GM23338 (cell line): Measurements from ENCODE around the gene ZNF823. TPM values are rescaled to one million over a fixed set of nuclear protein-coding genes. Genes with fewer than 3 reads are reported as not detected.
"Not testable (repeated sequence)": the region's sequence is repeated elsewhere in the genome, so short reads cannot be mapped to it uniquely, and the experiment has no call there.

ENCODE experiments used
- ATAC-seq: fragments of 200-7000 bp; cut with Tn5 transposase; 3 replicates; pipeline ENCODE4 v1.9.1; 2020
- DNase-seq: peaks from one replicate; pipeline ENCODE4 v3.0.0-alpha.2; 2015; ENCODE audit warnings: low spot score
- H2AFZ ChIP-seq: fragments of 200-600 bp; sonication (generic); 2 replicates; pipeline ENCODE4 v1.8.0; 2016; ENCODE audit warnings: antibody characterized with exemption, mild to moderate bottlenecking, moderate library complexity
- H3F3A ChIP-seq: fragments of 200-600 bp; sonication (generic); replicated peaks from 2 replicates; pipeline ENCODE4 v1.8.0; 2017; ENCODE audit warnings: antibody characterized with exemption, mixed run types, low read depth
- H3K27ac ChIP-seq: fragments of 200-600 bp; sonication (generic); 2 replicates; pipeline ENCODE4 v1.6.1; 2016; ENCODE audit warnings: low read depth
- H3K27me3 ChIP-seq: fragments of 200-600 bp; sonication (generic); 2 replicates; pipeline ENCODE4 v1.8.0; 2016; ENCODE audit warnings: mild to moderate bottlenecking, mixed run types, moderate library complexity; ENCODE audit not compliant: insufficient read depth
- H3K36me3 ChIP-seq: fragments of 200-600 bp; sonication (generic); 2 replicates; pipeline ENCODE4 v1.8.0; 2016; ENCODE audit warnings: mild to moderate bottlenecking; ENCODE audit not compliant: insufficient read depth
- H3K4me1 ChIP-seq: fragments of 200-600 bp; sonication (generic); 2 replicates; pipeline ENCODE4 v1.8.0; 2016; ENCODE audit warnings: mild to moderate bottlenecking, moderate library complexity; ENCODE audit not compliant: insufficient read depth
- H3K4me2 ChIP-seq: fragments of 200-600 bp; sonication (generic); 2 replicates; pipeline ENCODE4 v1.7.1; 2017; ENCODE audit warnings: mixed run types
- H3K4me3 ChIP-seq: fragments of 200-600 bp; sonication (generic); 2 replicates; pipeline ENCODE4 v1.6.1; 2016; ENCODE audit warnings: mixed run types
- H3K79me2 ChIP-seq: fragments of 200-600 bp; sonication (generic); replicated peaks from 2 replicates; pipeline ENCODE4 v1.8.0; 2017; ENCODE audit warnings: mild to moderate bottlenecking; ENCODE audit not compliant: insufficient read depth
- H3K9me2 ChIP-seq: fragments of 200-600 bp; sonication (generic); 2 replicates; pipeline ENCODE4 v1.8.0; 2017; ENCODE audit not compliant: insufficient read depth
- H4K20me1 ChIP-seq: fragments of 200-600 bp; sonication (generic); replicated peaks from 2 replicates; pipeline ENCODE4 v1.8.0; 2017; ENCODE audit warnings: mild to moderate bottlenecking; ENCODE audit not compliant: insufficient read depth
- H3K27ac Mint-ChIP-seq: 2 replicates; pipeline ENCODE4 v1.8.0; 2020; ENCODE audit warnings: inconsistent platforms, mild to moderate bottlenecking, moderate library complexity, mixed read lengths
- H3K27me3 Mint-ChIP-seq: 3 replicates; pipeline ENCODE4 v1.8.0; 2022; ENCODE audit warnings: low read depth, mild to moderate bottlenecking, moderate library complexity, mixed read lengths, inconsistent platforms; ENCODE audit not compliant: insufficient read depth, poor library complexity
- H3K36me3 Mint-ChIP-seq: 3 replicates; pipeline ENCODE4 v1.8.0; 2021; ENCODE audit warnings: low read depth, mild to moderate bottlenecking, inconsistent platforms, moderate library complexity, mixed read lengths
- H3K4me1 Mint-ChIP-seq: 3 replicates; pipeline ENCODE4 v1.8.0; 2020; ENCODE audit warnings: mild to moderate bottlenecking, inconsistent platforms, mixed read lengths
- H3K4me3 Mint-ChIP-seq: 3 replicates; pipeline ENCODE4 v1.8.0; 2021; ENCODE audit warnings: moderate library complexity, mild to moderate bottlenecking, inconsistent platforms, mixed read lengths
- H3K9me3 Mint-ChIP-seq: 3 replicates; pipeline ENCODE4 v1.8.0; 2020; ENCODE audit warnings: moderate library complexity, mild to moderate bottlenecking, inconsistent platforms, mixed read lengths
- CREB1 ChIP-seq: fragments of 250-450 bp; sonication (Bioruptor Pico); IDR thresholded peaks from 2 replicates; pipeline ENCODE4 v1.5.0; 2020; ENCODE audit warnings: low read depth, mild to moderate bottlenecking, moderate library complexity
- ZNF114 ChIP-seq: fragments of 250-450 bp; sonication (Bioruptor Pico); IDR thresholded peaks from 2 replicates; pipeline ENCODE4 v1.5.0; 2020; ENCODE audit warnings: mild to moderate bottlenecking, moderate library complexity
- polyA plus RNA-seq: library from polyadenylated mRNA; unstranded; fragments of >200 nt; fragmentation: Nextera tagmentation; extraction: Ambion mirVana; gene quantifications from 2 replicates; pipeline ENCODE4 v1.2.1, GENCODE V29; 2016
- total RNA-seq: library from RNA; depleted of rRNA; stranded (reverse); fragments of >200 nt; shearing (Covaris generic); gene quantifications from 2 replicates; pipeline ENCODE4 v1.2.3, GENCODE V29; 2014
- TF ChIP-seq, protein P1 (sequence below), 2 experiments: fragments of 200-600 bp in 1 of 2; sonication (generic) in 1 of 2; conservative IDR thresholded peaks; 2 replicates each; pipeline versions ENCODE4 v1.5.1 to v1.6.1; 2016 to 2017; ENCODE audit warnings: antibody characterized with exemption in 2 of 2, low read depth in 2 of 2, mild to moderate bottlenecking in 2 of 2, moderate library complexity in 1 of 2
- TF ChIP-seq, protein P2 (sequence below): IDR thresholded peaks from 2 replicates; pipeline ENCODE4 v1.6.1; 2016; ENCODE audit warnings: antibody characterized with exemption
- TF ChIP-seq, protein P3 (sequence below): fragments of 250-450 bp; sonication (Bioruptor Pico); IDR thresholded peaks from 2 replicates; pipeline ENCODE4 v1.5.0; 2020; ENCODE audit warnings: mild to moderate bottlenecking, moderate library complexity

The ZNF823 gene
- total and polyA plus RNA-seq, 2 experiments from 2014 or later = 1.3 to 3.0 TPM

DNA sequence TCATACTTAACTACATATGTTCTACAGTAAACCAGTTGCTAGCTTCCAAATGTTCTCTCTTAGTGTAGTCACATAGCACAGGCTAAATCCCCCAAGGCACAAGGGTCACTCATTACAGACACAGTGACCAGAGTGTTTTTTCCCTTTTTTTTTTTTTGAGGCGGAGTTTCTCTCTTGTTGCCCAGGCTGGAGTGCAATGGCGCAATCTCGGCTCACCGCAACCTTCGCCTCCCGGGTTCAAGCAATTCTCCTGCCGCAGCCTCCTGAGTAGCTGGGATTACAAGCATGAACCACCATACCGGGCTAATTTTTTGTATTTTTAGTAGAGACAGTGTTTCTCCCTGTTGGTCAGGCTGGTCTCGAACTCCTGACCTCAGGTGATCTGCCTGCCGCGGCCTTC lies 37.9 kb upstream of the ZNF823 start:
- Mint-ChIP-seq H3K9me3 (peaks cover 93% of the 10 kb centered on the region), H3K36me3 (peaks cover 10% of the 10 kb centered on the region; the same call in 2 of the 3 replicates)
- not testable (repeated sequence) for H4K20me1 ChIP-seq, H3K27me3 Mint-ChIP-seq, H3K4me3 ChIP-seq, H3K27ac Mint-ChIP-seq, H3K27me3 ChIP-seq, H3K4me3 Mint-ChIP-seq, H3K36me3 ChIP-seq, DNase-seq, H3F3A ChIP-seq, H3K4me1 Mint-ChIP-seq, H3K4me2 ChIP-seq, ATAC-seq, H2AFZ ChIP-seq, H3K27ac ChIP-seq, H3K79me2 ChIP-seq, H3K9me2 ChIP-seq, H3K4me1 ChIP-seq

DNA sequence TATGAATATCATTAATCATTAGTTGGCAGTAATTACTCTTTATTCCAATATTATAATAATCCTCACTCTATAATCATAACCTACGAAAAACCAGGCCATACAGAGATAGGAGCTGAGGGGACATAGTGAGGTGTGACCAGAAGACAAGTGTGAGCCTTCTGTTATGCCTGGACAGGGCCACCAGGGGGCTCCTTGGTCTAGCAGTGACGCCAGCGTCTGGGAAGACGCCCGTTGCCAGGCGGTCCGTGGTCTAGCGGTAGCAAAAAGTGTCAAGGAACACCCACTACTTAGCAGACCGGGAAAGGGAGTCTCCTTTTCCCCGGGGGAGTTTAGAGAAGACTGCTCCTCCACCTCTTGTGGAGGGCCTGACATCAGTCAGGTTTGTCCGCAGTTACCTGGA lies 32.8 kb upstream of the ZNF823 start:
- Mint-ChIP-seq H3K9me3 (peaks cover 90% of the 10 kb centered on the region), H3K36me3 (peaks cover 16% of the 10 kb centered on the region; the same call in 2 of the 3 replicates)
- TF ChIP-seq, protein P1, sequence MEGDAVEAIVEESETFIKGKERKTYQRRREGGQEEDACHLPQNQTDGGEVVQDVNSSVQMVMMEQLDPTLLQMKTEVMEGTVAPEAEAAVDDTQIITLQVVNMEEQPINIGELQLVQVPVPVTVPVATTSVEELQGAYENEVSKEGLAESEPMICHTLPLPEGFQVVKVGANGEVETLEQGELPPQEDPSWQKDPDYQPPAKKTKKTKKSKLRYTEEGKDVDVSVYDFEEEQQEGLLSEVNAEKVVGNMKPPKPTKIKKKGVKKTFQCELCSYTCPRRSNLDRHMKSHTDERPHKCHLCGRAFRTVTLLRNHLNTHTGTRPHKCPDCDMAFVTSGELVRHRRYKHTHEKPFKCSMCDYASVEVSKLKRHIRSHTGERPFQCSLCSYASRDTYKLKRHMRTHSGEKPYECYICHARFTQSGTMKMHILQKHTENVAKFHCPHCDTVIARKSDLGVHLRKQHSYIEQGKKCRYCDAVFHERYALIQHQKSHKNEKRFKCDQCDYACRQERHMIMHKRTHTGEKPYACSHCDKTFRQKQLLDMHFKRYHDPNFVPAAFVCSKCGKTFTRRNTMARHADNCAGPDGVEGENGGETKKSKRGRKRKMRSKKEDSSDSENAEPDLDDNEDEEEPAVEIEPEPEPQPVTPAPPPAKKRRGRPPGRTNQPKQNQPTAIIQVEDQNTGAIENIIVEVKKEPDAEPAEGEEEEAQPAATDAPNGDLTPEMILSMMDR (conservative IDR thresholded peaks at IDR 0.05; ENCODE audit: low read depth in 2 of 2) = peak; percentile 40 to 60
- H3K4me1 ChIP-seq, H2AFZ ChIP-seq, H3K4me1 Mint-ChIP-seq, H3K79me2 ChIP-seq, H3K9me2 ChIP-seq, H3K27ac Mint-ChIP-seq, ATAC-seq, H3K27me3 Mint-ChIP-seq, H3K4me2 ChIP-seq, H3K4me3 ChIP-seq, H3K4me3 Mint-ChIP-seq, H3F3A ChIP-seq, H4K20me1 ChIP-seq, H3K27ac ChIP-seq, H3K36me3 ChIP-seq: not testable (repeated sequence)
- peak; percentile 52 for DNase-seq
- peaks cover 29% of the 10 kb centered on the region for H3K27me3 ChIP-seq

DNA sequence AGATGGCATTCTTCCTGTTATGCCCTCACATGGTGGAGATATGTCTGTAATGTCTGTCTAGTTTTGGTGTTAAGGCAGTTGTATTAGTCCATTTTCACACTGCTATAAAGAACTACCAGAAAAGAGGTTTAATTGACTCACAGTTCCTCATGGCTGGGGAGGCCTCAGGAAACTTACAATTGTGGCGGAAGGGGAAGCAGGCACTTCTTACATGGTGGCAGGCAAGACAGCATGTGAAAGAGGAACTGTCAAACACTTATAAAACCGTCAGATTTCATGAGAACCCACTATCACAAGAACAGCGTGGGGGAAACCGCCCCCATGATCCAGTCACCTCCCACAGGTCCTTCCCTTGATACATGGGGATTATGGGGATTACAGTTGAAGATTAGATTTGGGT lies 31.2 kb upstream of the ZNF823 start:
- H3K4me2 ChIP-seq = no peak overlapping the region
- Mint-ChIP-seq H3K4me1 (no peaks in the 10 kb centered on the region), H3K27me3 (peaks cover 2% of the 10 kb centered on the region), H3K9me3 (peaks cover 91% of the 10 kb centered on the region), H3K4me3 (no peak overlapping the region), H3K36me3 (peaks cover 15% of the 10 kb centered on the region; the same call in 2 of the 3 replicates), H3K27ac (no peak overlapping the region)
- H3K27me3 ChIP-seq = peaks cover 37% of the 10 kb centered on the region
- H3K27ac ChIP-seq = no peak overlapping the region
- ATAC-seq (no peak), DNase-seq (no peak)
- H2AFZ ChIP-seq = no peak overlapping the region
- H3K36me3 ChIP-seq = no peaks in the 10 kb centered on the region
- peaks cover 2% of the 10 kb centered on the region; the same call in 1 of the 2 replicates for H3K9me2 ChIP-seq
- H4K20me1 ChIP-seq = no peaks in the 10 kb centered on the region
- H3K4me3 ChIP-seq = no peak overlapping the region
- 0 out of 2 replicates have a peak, but pooled peaks cover 3% of the 10 kb centered on the region for H3K4me1 ChIP-seq
- no peaks in the 10 kb centered on the region for H3F3A ChIP-seq
- no peaks in the 10 kb centered on the region for H3K79me2 ChIP-seq
- TF ChIP-seq, protein P2, sequence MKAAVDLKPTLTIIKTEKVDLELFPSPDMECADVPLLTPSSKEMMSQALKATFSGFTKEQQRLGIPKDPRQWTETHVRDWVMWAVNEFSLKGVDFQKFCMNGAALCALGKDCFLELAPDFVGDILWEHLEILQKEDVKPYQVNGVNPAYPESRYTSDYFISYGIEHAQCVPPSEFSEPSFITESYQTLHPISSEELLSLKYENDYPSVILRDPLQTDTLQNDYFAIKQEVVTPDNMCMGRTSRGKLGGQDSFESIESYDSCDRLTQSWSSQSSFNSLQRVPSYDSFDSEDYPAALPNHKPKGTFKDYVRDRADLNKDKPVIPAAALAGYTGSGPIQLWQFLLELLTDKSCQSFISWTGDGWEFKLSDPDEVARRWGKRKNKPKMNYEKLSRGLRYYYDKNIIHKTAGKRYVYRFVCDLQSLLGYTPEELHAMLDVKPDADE = no peak
- TF ChIP-seq, protein P3, sequence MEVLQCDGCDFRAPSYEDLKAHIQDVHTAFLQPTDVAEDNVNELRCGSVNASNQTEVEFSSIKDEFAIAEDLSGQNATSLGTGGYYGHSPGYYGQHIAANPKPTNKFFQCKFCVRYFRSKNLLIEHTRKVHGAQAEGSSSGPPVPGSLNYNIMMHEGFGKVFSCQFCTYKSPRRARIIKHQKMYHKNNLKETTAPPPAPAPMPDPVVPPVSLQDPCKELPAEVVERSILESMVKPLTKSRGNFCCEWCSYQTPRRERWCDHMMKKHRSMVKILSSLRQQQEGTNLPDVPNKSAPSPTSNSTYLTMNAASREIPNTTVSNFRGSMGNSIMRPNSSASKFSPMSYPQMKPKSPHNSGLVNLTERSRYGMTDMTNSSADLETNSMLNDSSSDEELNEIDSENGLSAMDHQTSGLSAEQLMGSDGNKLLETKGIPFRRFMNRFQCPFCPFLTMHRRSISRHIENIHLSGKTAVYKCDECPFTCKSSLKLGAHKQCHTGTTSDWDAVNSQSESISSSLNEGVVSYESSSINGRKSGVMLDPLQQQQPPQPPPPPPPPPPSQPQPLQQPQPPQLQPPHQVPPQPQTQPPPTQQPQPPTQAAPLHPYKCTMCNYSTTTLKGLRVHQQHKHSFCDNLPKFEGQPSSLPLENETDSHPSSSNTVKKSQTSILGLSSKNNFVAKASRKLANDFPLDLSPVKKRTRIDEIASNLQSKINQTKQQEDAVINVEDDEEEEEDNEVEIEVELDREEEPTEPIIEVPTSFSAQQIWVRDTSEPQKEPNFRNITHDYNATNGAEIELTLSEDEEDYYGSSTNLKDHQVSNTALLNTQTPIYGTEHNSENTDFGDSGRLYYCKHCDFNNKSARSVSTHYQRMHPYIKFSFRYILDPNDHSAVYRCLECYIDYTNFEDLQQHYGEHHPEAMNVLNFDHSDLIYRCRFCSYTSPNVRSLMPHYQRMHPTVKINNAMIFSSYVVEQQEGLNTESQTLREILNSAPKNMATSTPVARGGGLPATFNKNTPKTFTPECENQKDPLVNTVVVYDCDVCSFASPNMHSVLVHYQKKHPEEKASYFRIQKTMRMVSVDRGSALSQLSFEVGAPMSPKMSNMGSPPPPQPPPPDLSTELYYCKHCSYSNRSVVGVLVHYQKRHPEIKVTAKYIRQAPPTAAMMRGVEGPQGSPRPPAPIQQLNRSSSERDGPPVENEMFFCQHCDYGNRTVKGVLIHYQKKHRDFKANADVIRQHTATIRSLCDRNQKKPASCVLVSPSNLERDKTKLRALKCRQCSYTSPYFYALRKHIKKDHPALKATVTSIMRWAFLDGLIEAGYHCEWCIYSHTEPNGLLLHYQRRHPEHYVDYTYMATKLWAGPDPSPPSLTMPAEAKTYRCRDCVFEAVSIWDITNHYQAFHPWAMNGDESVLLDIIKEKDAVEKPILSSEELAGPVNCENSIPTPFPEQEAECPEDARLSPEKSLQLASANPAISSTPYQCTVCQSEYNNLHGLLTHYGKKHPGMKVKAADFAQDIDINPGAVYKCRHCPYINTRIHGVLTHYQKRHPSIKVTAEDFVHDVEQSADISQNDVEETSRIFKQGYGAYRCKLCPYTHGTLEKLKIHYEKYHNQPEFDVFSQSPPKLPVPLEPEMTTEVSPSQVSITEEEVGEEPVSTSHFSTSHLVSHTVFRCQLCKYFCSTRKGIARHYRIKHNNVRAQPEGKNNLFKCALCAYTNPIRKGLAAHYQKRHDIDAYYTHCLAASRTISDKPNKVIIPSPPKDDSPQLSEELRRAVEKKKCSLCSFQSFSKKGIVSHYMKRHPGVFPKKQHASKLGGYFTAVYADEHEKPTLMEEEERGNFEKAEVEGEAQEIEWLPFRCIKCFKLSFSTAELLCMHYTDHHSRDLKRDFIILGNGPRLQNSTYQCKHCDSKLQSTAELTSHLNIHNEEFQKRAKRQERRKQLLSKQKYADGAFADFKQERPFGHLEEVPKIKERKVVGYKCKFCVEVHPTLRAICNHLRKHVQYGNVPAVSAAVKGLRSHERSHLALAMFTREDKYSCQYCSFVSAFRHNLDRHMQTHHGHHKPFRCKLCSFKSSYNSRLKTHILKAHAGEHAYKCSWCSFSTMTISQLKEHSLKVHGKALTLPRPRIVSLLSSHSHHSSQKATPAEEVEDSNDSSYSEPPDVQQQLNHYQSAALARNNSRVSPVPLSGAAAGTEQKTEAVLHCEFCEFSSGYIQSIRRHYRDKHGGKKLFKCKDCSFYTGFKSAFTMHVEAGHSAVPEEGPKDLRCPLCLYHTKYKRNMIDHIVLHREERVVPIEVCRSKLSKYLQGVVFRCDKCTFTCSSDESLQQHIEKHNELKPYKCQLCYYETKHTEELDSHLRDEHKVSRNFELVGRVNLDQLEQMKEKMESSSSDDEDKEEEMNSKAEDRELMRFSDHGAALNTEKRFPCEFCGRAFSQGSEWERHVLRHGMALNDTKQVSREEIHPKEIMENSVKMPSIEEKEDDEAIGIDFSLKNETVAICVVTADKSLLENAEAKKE (CRISPR knock-in tag) = no peak
- no peak for TF ChIP-seq CREB1 (CRISPR knock-in tag)
- no peak for TF ChIP-seq ZNF114 (CRISPR knock-in tag)
